Jurkat, Clone E6-1 (cell line): ENCODE data around the gene S100A7A. TPM values are rescaled to one million over a fixed set of nuclear protein-coding genes. Genes with fewer than 3 reads are reported as not detected.

Experiments used
- DNase-seq: peaks from one replicate; pipeline ENCODE4 v3.0.0-alpha.2; 2011; ENCODE audit warnings: low read depth, low spot score
- H3K4me3 ChIP-seq: 2 replicates; pipeline ENCODE4 v1.5.1; 2011; ENCODE audit warnings: mild to moderate bottlenecking, low read length, control low read depth, moderate library complexity
- polyA plus RNA-seq: library from polyadenylated mRNA; unstranded; fragments of >200 nt; gene quantifications from one replicate; pipeline ENCODE4 v1.2.1, GENCODE V29; 2012; ENCODE audit warnings: missing spikeins; ENCODE audit not compliant: insufficient read length, insufficient read depth

Gene S100A7A
- not detected for polyA plus RNA-seq

GRCh38 chr1:153415850-153416570 is at the start of gene S100A7A:
Gene S100A7A, plus strand, starts transcription at chr1:153416520. Its CDS starts 1,563 bp downstream, at chr1:153418083.
- DNase-seq: no peak
- no peak within 1 kb of the TSS for H3K4me3 ChIP-seq

DNA sequence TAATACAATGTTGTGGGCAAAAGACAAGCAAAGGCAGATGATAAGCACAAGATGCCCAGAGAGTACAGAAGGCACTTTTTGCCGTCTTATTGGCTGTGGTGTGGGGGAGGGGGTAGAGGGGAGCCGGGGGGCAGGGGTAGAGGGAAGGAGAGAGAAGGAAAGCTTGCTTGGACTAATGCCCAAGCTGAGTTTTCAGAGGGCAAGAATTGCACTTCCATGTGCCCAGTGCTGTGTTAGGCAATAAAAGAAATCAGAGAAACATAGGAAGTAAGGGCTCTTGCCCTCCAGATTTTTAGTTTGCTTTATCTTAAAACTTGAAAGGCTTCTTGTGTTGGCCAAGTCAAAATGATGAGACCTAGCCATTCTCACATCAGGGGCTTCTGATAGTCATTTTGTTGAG is 49.2 kb upstream of the S100A7A start:
- H3K4me3 ChIP-seq: no peak overlapping the region
- no peak for DNase-seq

DNA sequence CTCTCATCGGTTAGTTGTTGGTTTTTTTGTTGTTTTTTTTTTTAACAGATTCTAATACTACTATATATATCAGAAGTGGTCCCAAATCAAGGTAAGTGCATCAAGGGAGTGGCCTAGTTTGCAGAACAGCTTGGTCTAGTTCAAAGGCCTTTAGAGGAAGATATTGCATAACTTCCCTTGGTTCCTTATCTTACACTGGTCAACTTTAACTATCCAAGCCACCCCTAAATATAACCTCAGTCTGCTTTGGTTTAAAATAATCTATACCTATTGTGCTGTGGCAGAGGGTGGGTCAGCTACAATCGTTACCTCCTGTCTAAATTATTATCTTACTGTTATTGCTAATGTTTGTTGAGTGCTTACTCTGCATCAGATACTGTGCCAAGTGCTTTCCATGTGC is 47.8 kb upstream of the S100A7A start:
- no peak for DNase-seq
- H3K4me3 ChIP-seq: no peak overlapping the region

- DNase-seq: no peak
Measured at GRCh38 chr1:153370146-153370545, 46.2 kb upstream of the S100A7A start.

GRCh38 chr1:153371231-153371630 is 45.1 kb upstream of the S100A7A start:
- no peak overlapping the region for H3K4me3 ChIP-seq
- no peak for DNase-seq

More at GRCh38 chr1:153370146-153370545, 46.2 kb upstream of the S100A7A start:
- H3K4me3 ChIP-seq: no peak overlapping the region

GRCh38 chr1:153372571-153372970 is 43.7 kb upstream of the S100A7A start:
- no peak for DNase-seq
- H3K4me3 ChIP-seq: no peak overlapping the region

DNA sequence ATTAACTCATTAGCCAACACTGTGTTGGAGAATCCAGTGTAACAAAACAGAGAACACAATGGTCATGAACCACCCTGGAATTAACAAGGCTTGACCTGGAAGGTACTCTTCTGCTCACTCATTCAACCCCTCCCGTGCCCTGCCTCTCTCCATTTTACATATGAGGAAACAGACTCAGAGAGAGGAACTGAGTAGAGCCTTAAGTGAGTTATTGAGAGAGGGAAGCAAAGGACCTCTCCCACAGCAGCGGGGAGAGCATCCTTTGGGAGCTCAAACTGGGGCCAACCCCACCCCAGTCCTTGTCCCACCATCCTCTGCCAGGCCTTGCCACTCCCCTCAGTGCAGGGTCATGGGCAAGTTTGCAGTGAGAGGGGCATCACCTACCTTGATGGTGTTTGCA is 42.2 kb upstream of the S100A7A start:
- no peak for DNase-seq
- no peak overlapping the region for H3K4me3 ChIP-seq

- H3K4me3 ChIP-seq: no peak within 1 kb of the TSS
- no peak for DNase-seq
Measured at GRCh38 chr1:153375511-153375910, 40.8 kb upstream of the S100A7A start, which contains the start of gene S100A12. Gene S100A12, minus strand, starts transcription at chr1:153375621. Its CDS starts 1,029 bp downstream, at chr1:153374592.

DNA sequence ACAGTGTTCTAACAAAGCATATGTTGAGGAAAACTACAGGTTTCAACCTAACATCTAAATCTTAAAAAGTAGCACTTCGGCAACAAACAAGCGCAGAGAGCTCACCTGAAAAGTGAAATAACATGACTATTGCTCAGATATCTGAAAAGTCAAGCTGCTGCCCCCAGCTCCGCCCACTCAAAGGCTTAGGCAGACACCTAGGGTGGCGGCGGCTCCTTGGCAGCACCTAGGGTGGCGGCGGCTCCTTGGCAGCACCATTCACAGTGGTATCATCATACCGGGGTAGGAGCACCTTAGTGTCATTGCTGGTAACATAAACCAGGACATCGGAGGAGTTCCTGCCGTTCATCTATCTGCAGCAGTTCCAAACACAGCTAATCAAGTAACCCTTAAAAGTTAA is 36.7 kb upstream of the S100A7A start:
- no peak overlapping the region for H3K4me3 ChIP-seq
- no peak for DNase-seq

- no peak overlapping the region for H3K4me3 ChIP-seq
- no peak for DNase-seq
Measured at GRCh38 chr1:153380711-153381110, 35.6 kb upstream of the S100A7A start.

DNA sequence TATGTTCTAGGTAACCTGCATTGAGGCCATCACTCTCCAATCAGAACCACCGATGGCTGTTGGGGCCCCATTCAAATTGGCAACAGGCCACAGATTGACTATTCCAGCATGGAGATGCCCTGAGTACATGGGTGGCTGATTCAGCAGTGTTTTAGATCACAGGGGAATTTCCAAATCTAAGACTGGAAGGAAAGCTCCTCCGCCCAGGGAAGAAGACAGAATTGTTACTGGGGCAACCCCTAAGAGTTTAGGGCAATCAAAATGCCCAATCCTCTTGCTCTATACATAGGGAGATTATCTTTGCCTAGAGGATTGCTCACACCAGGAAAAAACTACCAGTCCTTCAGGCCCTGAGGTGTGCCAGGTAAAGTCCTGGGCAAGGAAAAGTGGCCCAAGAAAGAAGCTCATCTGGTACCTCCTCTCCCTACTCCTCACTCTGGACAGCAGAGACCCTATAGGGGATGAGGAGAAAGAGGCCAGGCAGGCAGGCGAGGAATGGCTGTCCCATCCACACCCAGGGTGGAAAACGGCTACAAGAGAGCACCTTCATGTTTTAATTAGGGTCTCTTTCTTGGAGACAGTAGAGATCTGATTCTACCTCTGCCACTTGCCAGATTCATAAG is 31.3 kb upstream of the S100A7A start:
- no peak for DNase-seq
- H3K4me3 ChIP-seq: no peak overlapping the region

GRCh38 chr1:153386500-153386901 is 29.8 kb upstream of the S100A7A start:
- no peak for DNase-seq
- no peak overlapping the region for H3K4me3 ChIP-seq

GRCh38 chr1:153387001-153387400 is 29.3 kb upstream of the S100A7A start:
- DNase-seq: no peak
- no peak overlapping the region for H3K4me3 ChIP-seq

GRCh38 chr1:153387785-153388184 is 28.5 kb upstream of the S100A7A start:
- no peak overlapping the region for H3K4me3 ChIP-seq
- no peak for DNase-seq

DNA sequence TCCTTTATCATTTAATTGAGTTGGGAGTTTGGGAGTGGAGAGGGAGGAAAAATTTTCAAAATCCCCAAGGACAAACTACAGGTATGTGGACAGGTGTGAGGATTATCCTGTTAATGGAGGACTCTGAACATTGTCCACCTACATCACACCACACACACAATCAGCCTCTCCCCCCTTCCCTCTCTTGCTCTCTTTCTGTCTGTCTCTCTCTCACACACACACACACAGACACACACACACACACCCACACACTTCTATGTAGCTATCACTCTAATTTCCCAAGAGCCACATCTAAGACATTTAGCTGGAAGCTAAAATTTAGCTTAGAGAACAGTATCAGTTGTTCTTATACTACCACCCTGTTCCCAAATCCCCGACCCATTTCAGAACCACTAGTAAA is 26.9 kb upstream of the S100A7A start:
- DNase-seq: no peak
- H3K4me3 ChIP-seq: no peak overlapping the region

DNA sequence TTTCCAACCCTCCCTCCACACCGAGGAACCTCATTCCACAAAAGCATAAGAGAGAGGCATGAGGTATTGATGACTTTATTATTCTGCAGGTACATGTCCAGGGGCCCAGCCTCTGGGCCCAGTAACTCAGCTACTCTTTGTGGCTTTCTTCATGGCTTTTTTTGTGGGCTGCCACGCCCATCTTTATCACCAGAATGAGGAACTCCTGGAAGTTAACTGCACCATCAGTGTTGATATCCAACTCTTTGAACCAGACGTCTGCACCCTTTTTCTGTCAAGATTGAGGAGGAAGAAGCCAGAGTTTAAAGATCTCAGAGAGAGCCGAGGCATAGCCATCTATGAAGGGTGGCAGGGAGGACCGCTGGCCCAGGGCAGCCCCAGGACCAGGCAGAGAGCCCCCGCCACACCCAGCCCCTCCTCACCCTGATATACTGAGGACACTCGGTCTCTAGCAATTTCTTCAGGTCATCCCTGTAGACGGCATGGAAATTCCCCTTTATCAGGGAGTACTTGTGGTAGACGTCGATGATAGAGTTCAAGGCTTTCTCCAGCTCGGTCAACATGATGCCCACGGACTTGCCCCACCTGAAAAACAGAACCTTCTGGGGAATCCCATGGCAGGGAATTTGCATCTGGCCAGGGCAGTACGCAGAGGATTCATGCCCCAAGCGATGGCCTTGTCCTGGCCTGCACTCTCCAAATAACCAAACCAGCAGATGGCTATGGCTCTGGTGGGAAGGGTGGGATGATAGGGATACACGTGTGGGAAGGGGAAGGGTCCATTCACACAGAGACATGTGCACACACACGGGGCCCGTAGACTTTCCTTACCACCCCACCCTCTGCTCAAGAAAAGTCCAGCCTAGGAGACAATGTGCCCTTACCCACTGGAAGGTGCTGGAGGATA is 26.1 kb upstream of the S100A7A start:
- no peak for DNase-seq

DNA sequence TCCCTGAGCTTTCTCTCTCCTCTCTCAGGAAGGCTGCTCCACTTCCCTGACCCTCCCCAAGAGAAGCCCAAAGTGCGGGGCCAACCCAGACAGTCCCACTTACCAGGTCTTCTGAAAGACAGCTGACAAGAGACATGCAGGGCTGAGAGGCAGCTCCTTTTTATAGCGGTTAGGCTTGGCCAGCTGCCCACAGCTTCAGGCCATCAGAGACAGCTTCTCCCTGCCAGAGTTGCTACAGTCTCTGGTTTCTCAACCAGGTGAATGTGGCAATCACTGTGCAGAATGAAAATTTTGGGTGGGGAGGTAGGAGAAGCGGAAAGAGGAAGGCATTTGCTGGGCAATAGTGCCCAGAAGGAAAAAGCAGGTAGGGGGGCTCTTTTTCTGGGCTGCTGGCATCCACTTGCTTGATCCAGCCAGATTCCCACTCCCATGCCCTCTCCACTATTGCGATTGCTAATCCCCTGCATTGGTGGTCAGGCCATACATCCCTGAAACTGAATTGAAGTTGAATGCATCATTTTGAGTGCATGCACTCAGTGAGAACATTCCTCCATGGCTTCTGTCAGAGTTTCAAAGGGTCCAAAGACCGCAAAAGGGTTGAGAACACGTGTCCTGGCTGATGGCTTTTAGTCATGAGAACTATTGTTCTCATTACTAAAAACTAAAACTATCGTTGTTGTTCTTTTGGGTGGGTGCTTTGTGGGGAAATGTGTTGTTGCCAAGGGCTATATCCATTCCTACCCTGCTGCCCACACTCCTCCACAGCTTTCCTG is 25.2 kb upstream of the S100A7A start, which contains the start of gene S100A8:
Gene S100A8, minus strand, starts transcription at position 136 of the 773 bp plus-strand sequence. CDS start 538 bp downstream, outside the sequence.
- H3K4me3 ChIP-seq: no peak within 1 kb of the TSS
- no peak for DNase-seq

More for the DNA sequence above, 26.1 kb upstream of the S100A7A start:
- H3K4me3 ChIP-seq: no peak overlapping the region

DNA sequence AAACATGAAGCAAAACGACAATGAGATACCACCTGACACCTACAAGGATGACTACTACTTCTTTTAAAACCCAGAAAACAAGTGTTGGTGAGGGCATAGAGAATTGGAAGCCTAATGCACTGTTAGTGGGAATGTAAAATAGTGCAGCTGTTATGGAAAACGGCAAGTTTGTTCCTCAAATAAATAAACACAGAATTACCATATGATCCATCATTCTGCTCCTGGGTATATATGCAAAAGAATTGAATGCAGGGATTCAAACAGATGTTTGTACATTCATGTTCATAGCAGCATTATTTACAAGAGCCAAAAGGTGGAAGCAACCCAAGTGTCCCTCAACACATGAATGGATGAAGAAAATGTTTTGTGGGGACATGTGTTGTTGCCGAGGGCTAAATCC is 24.1 kb upstream of the S100A7A start:
- no peak for DNase-seq
- H3K4me3 ChIP-seq: no peak overlapping the region

DNA sequence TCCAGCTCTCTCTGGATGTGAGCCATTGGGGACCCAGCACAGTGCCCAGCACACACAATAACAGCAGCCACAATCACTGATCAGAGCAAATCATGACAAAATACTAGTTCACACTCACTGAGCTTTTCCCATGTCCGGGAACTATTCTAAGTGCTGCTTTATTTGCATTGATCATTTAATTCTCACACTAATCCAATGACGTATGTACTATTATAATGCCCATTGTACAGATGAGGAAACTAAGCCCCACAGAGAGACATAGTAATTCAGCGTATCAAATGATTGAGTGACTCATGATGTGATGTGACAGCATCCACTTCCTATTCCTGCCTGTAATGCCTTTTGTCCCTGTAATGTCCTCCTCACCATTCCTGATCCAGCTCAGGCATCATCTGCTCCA is 23.5 kb upstream of the S100A7A start:
- no peak overlapping the region for H3K4me3 ChIP-seq
- no peak for DNase-seq
